Neuronal stem cell (in vitro differentiated cells): ENCODE data around the gene ZNF536.
A peak's percentile ranks its signal among the peaks of the same experiment; 100 is the strongest.

Experiments
- DNase-seq: peaks from one replicate; pipeline ENCODE4 v3.0.0-alpha.2; 2013; ENCODE audit warnings: low spot score
- H2AFZ ChIP-seq: one replicate; pipeline ENCODE4 v1.6.1; 2013; ENCODE audit warnings: mild to moderate bottlenecking, low read length, inconsistent platforms
- H2AK5ac ChIP-seq: 2 replicates; pipeline ENCODE4 v1.6.1; 2013; ENCODE audit warnings: low read depth, mild to moderate bottlenecking, inconsistent platforms, low read length, moderate library complexity, mixed read lengths
- H2BK120ac ChIP-seq: 2 replicates; pipeline ENCODE4 v1.6.1; 2013; ENCODE audit warnings: low read depth, mild to moderate bottlenecking, inconsistent platforms, low read length, moderate library complexity, mixed read lengths
- H2BK12ac ChIP-seq: one replicate; pipeline ENCODE4 v1.6.1; 2013; ENCODE audit warnings: low read length, inconsistent platforms
- H2BK15ac ChIP-seq: 2 replicates; pipeline ENCODE4 v1.6.1; 2013; ENCODE audit warnings: mild to moderate bottlenecking, low read length, inconsistent platforms, mixed read lengths
- H2BK5ac ChIP-seq: one replicate; pipeline ENCODE4 v1.6.1; 2013; ENCODE audit warnings: inconsistent platforms, mild to moderate bottlenecking, low read length, moderate library complexity
- H3K14ac ChIP-seq: one replicate; pipeline ENCODE4 v1.6.1; 2013; ENCODE audit warnings: low read length, inconsistent platforms
- H3K18ac ChIP-seq: 2 replicates; pipeline ENCODE4 v1.6.1; 2013; ENCODE audit warnings: low read length, inconsistent platforms
- H3K23ac ChIP-seq: 2 replicates; pipeline ENCODE4 v1.6.1; 2013; ENCODE audit warnings: low read depth, mild to moderate bottlenecking, mixed read lengths, low read length, inconsistent platforms; ENCODE audit not compliant: poor library complexity
- H3K27ac ChIP-seq: replicated peaks from 3 replicates; pipeline ENCODE4 v1.5.1; 2013; ENCODE audit warnings: low read length, inconsistent platforms
- H3K27me3 ChIP-seq, 3 experiments: 2 replicates each; pipeline ENCODE4 v1.6.1; 2013; ENCODE audit warnings: low read length in 3 of 3, mild to moderate bottlenecking in 2 of 3, inconsistent platforms in 1 of 3, low read depth in 1 of 3, mixed read lengths in 1 of 3, moderate library complexity in 1 of 3; ENCODE audit not compliant: control insufficient read depth in 3 of 3, insufficient read depth in 3 of 3
- H3K36me3 ChIP-seq, 2 donors: replicated peaks in 1 of 2; 2 replicates each; pipeline ENCODE4 v1.6.1; 2013; ENCODE audit warnings: low read length in 2 of 2; ENCODE audit not compliant: control insufficient read depth in 2 of 2, insufficient read depth in 2 of 2
- H3K4ac ChIP-seq: 2 replicates; pipeline ENCODE4 v1.6.1; 2013; ENCODE audit warnings: inconsistent platforms, mild to moderate bottlenecking, low read length, moderate library complexity
- H3K4me1 ChIP-seq, 2 donors: 1 replicate in 1 of 2; 2 replicates in 1 of 2; pipeline ENCODE4 v1.6.1; 2013; ENCODE audit warnings: low read length in 2 of 2, low read depth in 1 of 2; ENCODE audit not compliant: control insufficient read depth in 2 of 2, insufficient read depth in 1 of 2
- H3K4me2 ChIP-seq: one replicate; pipeline ENCODE4 v1.6.1; 2013; ENCODE audit warnings: mild to moderate bottlenecking, low read length, inconsistent platforms; ENCODE audit not compliant: insufficient read depth, poor library complexity, severe bottlenecking
- H3K4me3 ChIP-seq, 2 donors: 2 replicates each; pipeline ENCODE4 v1.5.1; 2013; ENCODE audit warnings: low read length in 2 of 2, mild to moderate bottlenecking in 2 of 2, inconsistent platforms in 1 of 2, moderate library complexity in 1 of 2
- H3K79me1 ChIP-seq: one replicate; pipeline ENCODE4 v1.6.1; 2013; ENCODE audit warnings: low read depth, mild to moderate bottlenecking, inconsistent platforms, low read length, moderate library complexity
- H3K9ac ChIP-seq: one replicate; pipeline ENCODE4 v1.6.1; 2013; ENCODE audit warnings: mild to moderate bottlenecking, low read depth, low read length, inconsistent platforms; ENCODE audit not compliant: poor library complexity
- H3K9me3 ChIP-seq, 2 donors: replicated peaks in 1 of 2; 2 replicates each; pipeline versions ENCODE3 to v1.6.1; 2013; ENCODE audit warnings: low read length in 2 of 2, mild to moderate bottlenecking in 2 of 2, inconsistent platforms in 1 of 2, low read depth in 1 of 2, mixed read lengths in 1 of 2, moderate library complexity in 1 of 2; ENCODE audit not compliant: control insufficient read depth in 2 of 2, insufficient read depth in 1 of 2
- H4K8ac ChIP-seq: one replicate; pipeline ENCODE4 v1.6.1; 2013; ENCODE audit warnings: low read depth, mild to moderate bottlenecking, inconsistent platforms, low read length, moderate library complexity
- H4K91ac ChIP-seq: one replicate; pipeline ENCODE4 v1.6.1; 2013; ENCODE audit warnings: low read length, low read depth, mild to moderate bottlenecking, inconsistent platforms; ENCODE audit not compliant: poor library complexity
- WGBS, 2 donors: extraction: QIAGEN DNeasy Blood & Tissue Kit; methylation state at CpG; one replicate each; pipeline ENCODE4 v1.1.7; 2013; ENCODE audit warnings: missing lambda C conversion rate in 2 of 2, mixed read lengths in 1 of 2; ENCODE audit not compliant: insufficient read length in 2 of 2, insufficient replicate concordance in 1 of 2; ENCODE audit errors: extremely low coverage in 2 of 2; 5-methylcytosine and 5-hydroxymethylcytosine counted together

ZNF536 gene

DNA sequence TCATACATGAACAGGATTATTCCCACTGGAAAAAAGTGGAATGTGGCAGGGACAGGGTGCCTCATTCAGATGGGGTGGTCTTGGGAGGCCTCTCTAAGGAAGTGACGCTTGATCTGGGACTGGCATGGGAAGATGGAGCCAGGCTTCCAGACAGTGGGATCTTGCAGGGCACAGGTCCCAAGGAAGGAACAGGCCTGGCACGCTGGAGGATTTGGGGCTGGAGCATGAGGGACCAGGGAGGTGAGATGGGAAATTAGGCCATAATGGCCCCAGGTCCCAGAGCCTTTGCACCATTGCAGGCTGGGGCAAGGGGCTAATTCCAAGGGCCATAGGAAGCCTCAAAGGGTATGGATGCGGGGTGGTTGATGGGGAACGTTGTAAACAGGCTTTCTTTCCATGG, 9.2 kb downstream of the ZNF536 start:
- Histone ChIP-seq H3K9ac (no peak overlapping the region), H3K14ac (no peak overlapping the region), H2AFZ (no peak overlapping the region), H3K79me1 (no peaks in the 10 kb centered on the region), H3K4me3 (no peak overlapping the region), H3K4me1 (no peaks in the 10 kb centered on the region), H2BK15ac (no peak overlapping the region), H3K4ac (no peak overlapping the region), H3K18ac (no peak overlapping the region), H4K91ac (no peak overlapping the region), H2AK5ac (no peak overlapping the region), H3K27ac (no peak overlapping the region), H2BK12ac (no peak overlapping the region), H3K23ac (no peak overlapping the region), H3K4me2 (no peak overlapping the region), H3K36me3 (no peaks in the 10 kb centered on the region), H3K9me3 (no peaks in the 10 kb centered on the region), H2BK5ac (no peak overlapping the region), H3K27me3 (peaks cover 0 to 8% (median 0%) of the 10 kb centered on the region in 3 experiments), H2BK120ac (no peak overlapping the region), H4K8ac (no peak overlapping the region)
- no peak for DNase-seq
- no CpG with 5 or more reads among the region's 4 CpGs for WGBS, 2 donors

DNA sequence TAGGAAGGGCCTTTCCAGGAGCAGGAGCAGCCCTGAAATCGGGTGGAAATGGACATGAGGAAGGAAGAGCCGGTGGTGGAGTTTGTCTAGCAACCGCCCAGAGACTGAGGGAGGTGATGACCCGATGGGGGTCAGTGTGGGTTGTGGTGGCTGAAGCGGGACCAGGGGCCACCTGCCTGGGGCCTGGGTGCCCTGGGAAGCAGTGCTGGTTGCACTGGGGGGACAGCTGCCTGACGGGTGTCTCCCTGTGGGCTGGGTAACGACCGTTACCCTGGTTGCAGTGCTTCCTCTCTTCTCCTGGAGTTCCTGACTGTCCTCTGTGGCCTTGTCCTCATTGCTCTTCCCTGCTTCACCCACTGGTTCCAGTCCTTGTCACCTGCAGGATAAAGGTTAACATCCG, 13.0 kb downstream of the ZNF536 start:
- no peak overlapping the region for H2BK5ac ChIP-seq
- H2AFZ ChIP-seq, result no peak overlapping the region
- no peak overlapping the region for H2BK15ac ChIP-seq
- H3K27me3 ChIP-seq, result no peaks in the 10 kb centered on the region
- no peaks in the 10 kb centered on the region for H3K79me1 ChIP-seq
- H3K27ac ChIP-seq, result no peak overlapping the region
- H3K4me1 ChIP-seq, result no peaks in the 10 kb centered on the region
- H3K18ac ChIP-seq, result no peak overlapping the region
- H3K9me3 ChIP-seq, result no peaks in the 10 kb centered on the region
- no peak for DNase-seq
- no peak overlapping the region for H2BK12ac ChIP-seq
- H3K36me3 ChIP-seq, result no peaks in the 10 kb centered on the region
- no peak overlapping the region for H3K9ac ChIP-seq
- H3K4ac ChIP-seq, result no peak overlapping the region
- no CpG with 5 or more reads among the region's 9 CpGs for WGBS, 2 donors
- H4K91ac ChIP-seq, result no peak overlapping the region
- no peak overlapping the region for H3K23ac ChIP-seq
- no peak overlapping the region for H2BK120ac ChIP-seq
- no peak overlapping the region for H4K8ac ChIP-seq
- peak overlapping the region; percentile 21 for H2AK5ac ChIP-seq
- H3K4me3 ChIP-seq, result no peak overlapping the region
- no peak overlapping the region for H3K14ac ChIP-seq
- no peak overlapping the region for H3K4me2 ChIP-seq

DNA sequence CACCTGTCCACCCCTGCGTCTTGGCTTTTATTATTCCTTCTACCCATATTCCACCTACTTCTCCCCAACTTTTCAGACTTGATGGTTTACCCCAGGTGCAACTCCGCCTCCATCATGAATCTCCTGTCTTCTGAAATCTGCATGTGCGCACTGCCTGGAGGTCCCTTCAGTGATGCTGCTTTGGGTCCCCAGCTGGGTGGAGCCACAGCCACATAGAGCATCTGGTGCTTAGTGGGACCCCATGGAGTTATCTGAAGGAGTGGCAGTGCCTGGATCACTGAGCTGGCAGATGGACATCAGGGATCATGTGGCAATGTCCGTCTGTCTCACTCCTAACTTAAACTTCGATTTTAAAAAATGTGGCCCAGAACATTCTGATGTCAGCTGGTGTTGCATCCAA, 13.5 kb downstream of the ZNF536 start:
- no peak overlapping the region for H2BK120ac ChIP-seq
- no peaks in the 10 kb centered on the region for H3K4me1 ChIP-seq
- H2BK12ac ChIP-seq, result no peak overlapping the region
- no peak overlapping the region for H4K8ac ChIP-seq
- DNase-seq, result no peak
- no peak overlapping the region for H3K14ac ChIP-seq
- no peak overlapping the region for H2BK5ac ChIP-seq
- H3K9ac ChIP-seq, result no peak overlapping the region
- no peak overlapping the region for H2BK15ac ChIP-seq
- no peak overlapping the region for H2AFZ ChIP-seq
- H3K27me3 ChIP-seq, result no peaks in the 10 kb centered on the region
- no peak overlapping the region for H3K4me2 ChIP-seq
- H3K36me3 ChIP-seq, result no peaks in the 10 kb centered on the region
- no peak overlapping the region for H3K27ac ChIP-seq
- H3K4ac ChIP-seq, result no peak overlapping the region
- no CpG with 5 or more reads among the region's 5 CpGs for WGBS, 2 donors
- no peak overlapping the region for H3K23ac ChIP-seq
- H3K79me1 ChIP-seq, result no peaks in the 10 kb centered on the region
- H2AK5ac ChIP-seq, result no peak overlapping the region
- no peaks in the 10 kb centered on the region for H3K9me3 ChIP-seq
- no peak overlapping the region for H4K91ac ChIP-seq
- H3K18ac ChIP-seq, result no peak overlapping the region
- H3K4me3 ChIP-seq, result no peak overlapping the region

DNA sequence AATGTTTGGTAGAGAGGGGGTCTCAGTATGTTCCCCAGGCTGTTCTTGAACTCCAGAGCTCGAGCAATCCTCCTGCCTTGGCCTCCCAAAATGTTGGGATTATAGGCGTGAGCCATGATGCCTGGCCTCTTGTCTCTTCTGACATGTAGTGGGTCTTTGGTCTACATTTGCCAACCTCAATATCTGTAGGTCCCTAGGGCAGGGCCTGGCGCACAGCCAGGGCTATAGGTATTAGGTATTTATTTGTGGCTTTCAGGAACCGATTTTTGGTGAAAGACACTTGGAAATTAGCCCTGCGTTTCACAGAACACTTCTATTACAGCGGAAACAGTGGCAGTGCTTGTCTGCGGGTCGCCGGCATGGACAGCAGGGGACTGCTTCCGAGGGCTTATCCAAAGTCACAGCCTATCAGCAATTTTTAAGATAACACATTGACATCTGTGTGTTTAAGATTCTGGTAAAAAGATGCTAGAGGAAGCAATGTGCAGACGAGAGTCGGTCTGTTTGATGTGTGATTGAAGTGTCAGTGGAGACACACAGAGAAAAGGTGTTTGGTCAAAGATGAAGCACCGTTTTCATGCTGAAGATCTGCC, 14.5 kb downstream of the ZNF536 start:
- Histone ChIP-seq H2BK5ac (no peak overlapping the region), H2AFZ (no peak overlapping the region), H3K14ac (no peak overlapping the region), H3K9ac (no peak overlapping the region), H3K18ac (no peak overlapping the region), H3K36me3 (no peaks in the 10 kb centered on the region), H3K9me3 (no peaks in the 10 kb centered on the region), H3K4me2 (no peak overlapping the region), H3K4me3 (no peak overlapping the region), H3K27ac (no peak overlapping the region), H2BK120ac (no peak overlapping the region), H4K91ac (no peak overlapping the region), H2AK5ac (no peak overlapping the region), H3K4me1 (no peaks in the 10 kb centered on the region), H2BK15ac (no peak overlapping the region), H3K79me1 (no peaks in the 10 kb centered on the region), H3K4ac (no peak overlapping the region), H2BK12ac (no peak overlapping the region), H3K23ac (no peak overlapping the region), H3K27me3 (no peaks in the 10 kb centered on the region), H4K8ac (no peak overlapping the region)
- DNase-seq, result no peak
- WGBS, 2 donors, result no CpG with 5 or more reads among the region's 13 CpGs
